NCI-H1092 treated with DMSO at 0.1 percent for 48 hours (cell line): ENCODE measurements around the gene CFAP74.

Source experiments
- DNase-seq: peaks from one replicate; lab custom pipeline; 2025; lab: John Stamatoyannopoulos, UW

The CFAP74 gene

DNA sequence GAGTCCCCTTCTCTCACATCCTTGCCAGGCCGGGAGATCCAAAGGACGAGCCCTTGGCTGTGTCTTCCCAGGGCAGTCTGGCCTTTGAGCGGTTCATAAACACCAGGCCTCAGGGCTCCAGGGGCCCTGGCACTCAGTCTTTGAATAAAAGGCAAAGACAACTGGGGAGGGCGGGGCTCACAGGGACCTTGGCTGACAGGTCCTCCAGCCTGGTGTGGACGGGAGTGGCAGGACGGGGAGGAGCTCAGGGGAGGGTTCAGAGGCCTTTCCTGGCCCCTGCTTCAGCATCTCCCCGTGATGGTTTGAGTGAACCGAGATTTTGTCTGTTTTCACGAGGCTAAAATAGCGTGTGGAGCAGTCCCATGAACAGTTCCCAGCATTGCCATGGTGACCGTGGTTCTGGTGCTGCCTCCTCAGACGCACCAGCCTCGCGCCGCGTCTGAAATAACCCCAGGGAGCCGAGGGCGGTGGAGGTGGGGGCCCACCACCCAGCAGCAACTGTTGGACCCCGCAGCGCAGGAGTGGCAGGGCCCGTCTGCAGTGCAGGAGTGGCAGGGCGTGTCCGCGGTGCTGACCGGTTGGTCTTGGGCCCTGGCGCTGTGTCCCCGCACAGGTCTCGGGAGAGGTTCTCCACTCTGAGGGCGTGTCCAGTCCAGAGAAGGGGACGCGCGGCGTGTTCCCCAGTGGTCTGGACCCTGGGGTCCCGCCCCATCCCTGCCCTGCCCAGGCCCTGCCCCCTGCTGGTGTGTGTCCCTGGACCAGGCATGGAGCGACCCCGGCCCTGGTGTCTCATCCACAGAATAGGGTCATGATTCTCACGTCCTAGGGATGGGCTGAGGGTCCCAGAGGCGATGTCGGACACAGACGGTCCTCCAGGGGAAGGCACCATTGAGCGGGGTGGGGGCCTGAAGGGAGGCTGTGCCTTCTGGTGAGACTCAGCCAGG is 39.5 kb upstream of the CFAP74 start:
- no peak for DNase-seq

DNA sequence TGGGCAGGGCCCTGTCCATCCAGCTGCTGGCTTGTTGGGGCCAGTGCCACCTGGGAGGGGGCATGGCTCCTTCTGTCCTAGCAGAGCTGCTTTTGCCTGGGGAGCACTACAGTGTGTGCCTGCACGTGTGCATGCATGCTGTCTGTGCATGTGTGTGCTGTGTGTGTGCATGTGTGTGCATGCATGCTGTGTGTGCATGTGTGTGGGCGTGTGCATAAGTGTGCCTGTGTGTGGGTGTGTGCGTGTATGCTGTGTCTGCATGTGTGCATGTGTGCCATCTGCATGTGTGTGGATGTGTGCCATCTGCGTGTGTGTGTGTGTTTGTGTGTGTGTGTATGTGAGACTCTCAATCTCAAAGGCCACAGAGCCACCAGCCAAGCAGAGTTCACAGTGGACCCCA is 38.3 kb upstream of the CFAP74 start:
- no peak for DNase-seq

DNA sequence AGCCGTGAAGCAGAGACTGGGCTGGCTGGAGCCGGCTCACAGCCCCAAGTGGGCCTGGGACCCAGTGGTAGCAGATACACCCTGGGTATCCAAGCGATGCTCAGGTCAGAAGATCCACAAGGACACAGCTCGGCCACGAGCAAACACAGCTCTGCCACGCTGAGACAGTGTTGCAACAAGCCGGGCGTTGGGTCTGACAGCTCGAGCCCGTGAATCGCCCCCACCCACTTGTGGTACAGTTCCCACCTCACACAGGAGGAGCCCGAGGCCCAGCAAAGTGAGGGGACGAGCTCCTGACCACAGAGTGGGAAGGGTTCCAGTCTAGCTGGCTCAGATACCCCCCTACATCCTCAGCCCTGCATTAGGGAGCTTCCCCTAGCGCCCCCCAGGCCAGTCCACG is 37.7 kb upstream of the CFAP74 start:
- no peak for DNase-seq

DNA sequence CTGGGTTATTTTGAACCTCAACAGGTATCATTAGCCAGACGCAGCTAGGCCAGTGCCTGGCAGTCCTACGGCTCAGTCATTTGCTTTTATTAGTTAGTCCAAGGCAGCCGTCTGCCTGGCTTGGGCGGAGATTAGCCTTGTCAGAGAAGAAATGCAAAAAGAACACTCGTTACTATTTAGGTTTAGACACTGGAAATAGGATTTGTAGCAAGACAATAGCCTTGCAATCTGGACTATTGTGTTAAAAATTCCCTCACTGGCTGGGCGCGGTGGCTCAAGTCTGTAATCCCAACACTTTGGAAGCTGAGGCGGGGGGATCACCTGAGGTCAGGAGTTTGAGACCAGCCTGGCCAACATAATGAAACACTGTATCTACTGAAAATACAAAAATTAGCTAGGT is 35.7 kb upstream of the CFAP74 start:
- no peak for DNase-seq

DNA sequence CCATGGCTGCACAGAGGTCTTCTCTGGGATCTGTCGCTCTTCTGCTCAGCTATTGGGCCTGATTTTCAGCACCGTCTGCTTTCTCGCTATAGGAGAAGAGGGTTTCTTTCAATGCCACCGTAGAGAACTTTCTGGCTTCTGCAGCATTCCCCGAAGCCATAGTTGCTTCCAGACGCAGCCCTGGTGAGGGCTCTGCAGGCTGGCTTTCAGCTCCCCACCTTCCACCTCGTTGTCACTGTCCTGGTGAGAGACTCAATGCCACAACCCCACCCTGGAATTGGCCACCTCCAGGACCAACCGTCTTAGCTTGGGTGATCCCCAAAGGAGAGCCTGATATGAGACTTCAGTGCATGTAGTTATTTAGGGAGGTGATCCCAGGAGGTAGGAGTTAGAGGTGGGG is 34.6 kb upstream of the CFAP74 start:
- DNase-seq: no peak

DNA sequence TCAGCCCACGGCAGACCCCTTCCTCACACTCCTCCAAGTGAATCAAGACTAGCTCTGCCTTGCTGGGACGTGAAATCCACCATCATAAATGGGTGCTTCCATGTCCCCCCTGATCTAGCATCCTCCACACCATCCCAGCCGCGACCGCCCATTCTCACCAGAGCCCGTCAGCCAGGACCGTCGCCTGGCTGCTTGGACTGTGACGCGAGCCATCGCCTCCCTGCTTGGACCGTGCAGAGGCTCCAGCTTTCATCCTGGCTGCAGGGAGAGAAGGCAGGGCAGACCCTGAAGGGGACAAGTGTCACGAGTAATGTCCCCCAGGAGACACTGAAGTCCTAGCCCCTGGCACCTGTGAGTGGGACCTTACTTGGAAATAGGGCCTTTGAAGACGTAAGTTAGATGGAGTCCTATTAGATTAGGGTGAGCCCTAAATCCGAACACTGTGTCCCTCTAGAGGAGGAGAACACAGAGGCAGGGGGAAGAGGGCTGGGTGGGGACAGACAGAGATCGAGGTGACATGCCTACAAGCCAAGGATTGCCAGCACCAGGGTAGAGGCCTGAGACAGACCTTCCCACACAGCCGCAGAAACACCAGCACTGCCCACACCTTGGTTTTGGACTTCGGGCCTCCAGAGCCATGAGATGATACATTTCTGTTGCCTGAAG is 33.9 kb upstream of the CFAP74 start:
- DNase-seq: no peak

DNA sequence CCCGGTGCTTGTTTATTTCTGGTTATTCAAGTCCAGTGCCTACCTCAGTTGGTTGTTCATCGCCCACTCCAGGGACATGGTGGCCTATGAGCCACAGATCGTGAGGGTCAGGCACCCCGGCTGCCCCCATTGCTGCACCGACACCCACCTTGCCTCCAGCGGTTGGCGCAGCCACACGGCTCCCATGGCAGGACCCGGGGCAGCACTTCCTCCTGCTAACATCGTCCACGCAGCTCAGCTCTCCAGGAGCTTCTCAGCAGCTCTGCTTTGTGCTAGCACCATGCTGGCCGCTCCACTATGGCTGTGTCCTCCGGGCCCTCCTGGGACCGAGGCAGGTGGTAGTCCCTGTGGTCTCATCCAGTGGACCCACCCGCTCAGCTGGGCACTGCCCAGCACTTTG is 32.7 kb upstream of the CFAP74 start:
- no peak for DNase-seq

DNA sequence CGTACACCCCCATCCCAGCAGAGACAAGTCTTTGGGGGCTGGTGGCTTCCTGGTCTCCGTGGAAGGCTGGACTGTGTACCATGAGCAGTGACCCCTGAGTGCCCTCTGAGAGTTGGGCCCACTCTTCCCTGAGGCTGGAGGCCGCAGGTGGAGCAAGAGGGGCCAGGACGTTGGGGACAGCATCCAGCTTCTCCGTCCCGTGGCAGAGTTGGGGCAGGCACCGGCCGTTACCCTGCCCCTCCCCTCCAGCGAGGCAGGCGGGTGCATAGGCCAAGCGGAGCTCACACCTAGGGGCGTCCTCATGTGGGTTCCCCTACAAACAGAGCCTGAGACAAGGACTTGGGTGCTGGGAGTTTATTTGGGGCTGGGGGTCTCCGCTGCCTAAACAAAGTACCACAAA is 29.6 kb upstream of the CFAP74 start:
- no peak for DNase-seq

DNA sequence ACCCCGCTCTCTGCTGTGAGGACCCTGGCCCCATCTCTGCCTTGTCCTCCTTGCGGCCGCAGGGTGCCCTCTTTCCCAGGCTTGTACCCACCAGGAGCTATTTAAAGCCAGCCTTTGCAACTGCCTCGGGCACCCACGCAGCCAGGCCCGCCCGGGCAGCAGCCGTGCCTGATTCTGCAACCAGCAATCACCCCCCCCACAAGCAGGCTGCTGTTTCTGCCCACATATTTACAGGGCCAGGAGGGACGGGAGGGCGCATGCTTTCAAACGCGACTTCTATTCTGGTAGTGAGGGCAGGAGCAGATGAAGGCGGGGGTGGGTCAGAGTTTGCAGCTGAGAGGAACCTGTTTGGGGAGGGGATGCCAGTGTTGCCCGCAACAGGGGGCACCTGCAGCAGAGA is 29.2 kb upstream of the CFAP74 start:
- DNase-seq: no peak

DNA sequence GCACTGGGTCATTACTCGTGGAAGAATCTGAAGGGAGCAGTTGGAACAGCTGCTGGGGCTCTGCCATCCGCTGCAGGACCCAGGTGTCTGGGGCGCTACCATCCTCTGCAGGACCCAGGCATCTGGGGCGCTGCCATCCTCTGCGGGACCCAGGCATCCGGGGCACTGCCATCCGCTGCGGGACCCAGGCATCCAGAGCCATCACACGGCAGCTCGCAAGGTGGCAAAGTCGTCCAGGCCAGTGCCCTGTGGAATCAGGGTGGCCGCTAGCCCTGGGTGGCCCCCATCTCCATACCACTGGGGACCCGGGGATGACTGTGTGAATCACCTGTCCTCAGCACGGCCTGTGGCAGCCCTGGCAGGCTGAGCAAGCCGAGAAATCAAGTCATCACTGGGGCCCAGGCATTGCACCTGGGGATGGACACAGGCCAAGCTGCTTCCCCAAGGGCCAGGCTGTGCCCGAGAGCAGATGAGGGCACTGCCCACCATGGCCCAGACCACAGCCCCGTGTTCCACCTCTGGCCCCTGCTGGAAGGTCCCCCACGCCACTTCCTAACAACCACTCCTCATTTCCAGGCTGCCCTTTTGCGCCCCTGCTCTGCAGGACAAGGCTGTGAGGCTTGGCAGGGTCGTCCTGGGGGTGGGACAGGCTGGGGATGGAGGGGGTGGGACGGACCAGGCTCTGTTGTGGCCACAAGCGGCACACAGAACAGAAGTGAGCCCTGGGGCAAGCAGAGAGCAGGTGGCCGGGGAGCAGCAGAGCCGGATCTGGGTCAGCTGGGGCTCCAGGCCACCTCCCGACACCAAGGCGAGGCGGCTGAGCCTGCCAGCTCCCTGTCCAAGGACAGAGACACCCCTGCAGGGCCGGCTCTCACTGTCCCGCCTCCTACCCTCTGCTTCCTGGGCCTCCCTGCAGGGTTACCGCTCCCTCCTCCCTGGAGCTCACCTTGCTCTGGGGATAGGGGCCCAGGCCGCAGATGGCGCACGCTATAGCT is 28.3 kb upstream of the CFAP74 start:
- no peak for DNase-seq

DNA sequence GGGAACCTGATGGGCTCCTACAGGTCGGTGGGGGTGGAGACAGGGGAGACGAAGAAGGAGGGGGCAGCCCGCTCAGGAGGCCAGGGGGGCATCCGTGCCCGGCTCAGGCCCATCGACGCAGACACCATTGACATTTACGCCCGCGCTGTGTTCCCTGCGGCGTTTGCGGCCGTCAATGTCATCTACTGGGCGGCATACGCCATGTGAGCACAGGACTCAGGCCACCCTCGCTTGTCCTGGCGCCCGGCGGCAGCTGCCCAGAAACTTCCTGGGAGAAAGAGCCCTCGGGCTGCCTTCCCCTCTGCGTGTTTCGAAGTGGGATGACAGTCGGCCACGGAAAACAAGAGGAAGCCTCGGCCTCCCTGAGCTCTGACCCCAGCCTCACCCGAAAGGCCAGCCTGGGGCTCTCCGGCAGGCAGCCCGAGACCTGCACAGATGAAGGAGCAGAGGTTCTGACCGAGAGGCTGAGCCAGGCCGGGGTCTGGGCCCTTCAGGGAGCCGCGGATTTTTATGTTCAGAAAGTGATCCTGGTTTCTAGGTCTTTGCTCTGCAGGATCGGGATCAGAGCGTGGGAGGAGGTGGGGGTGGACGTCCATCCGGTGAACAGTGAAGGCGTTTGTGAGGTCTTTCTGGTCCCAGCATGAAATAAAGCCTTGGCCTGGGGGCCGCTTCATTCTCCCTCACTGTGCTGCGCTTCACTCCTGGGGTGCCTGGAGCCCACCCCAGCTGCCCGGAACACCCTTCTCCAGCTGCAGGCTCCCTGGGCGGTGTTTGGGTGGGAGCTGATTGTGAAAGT is 26.7 kb upstream of the CFAP74 start:
- DNase-seq: no peak

DNA sequence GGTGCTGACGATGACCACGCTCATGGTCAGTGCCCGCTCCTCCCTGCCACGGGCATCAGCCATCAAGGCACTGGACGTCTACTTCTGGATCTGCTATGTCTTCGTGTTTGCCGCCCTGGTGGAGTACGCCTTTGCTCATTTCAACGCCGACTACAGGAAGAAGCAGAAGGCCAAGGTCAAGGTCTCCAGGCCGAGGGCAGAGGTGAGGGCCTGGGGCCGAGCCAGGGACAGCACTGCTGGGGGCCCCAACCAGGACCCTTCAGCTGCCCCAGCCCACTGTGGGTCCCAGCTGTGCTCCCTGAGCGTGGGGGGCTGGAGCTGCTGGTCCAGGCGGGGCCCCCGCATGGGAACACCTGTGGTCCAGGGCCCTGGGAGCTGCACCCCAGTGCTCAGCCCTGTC is 26.0 kb upstream of the CFAP74 start:
- no peak for DNase-seq

DNA sequence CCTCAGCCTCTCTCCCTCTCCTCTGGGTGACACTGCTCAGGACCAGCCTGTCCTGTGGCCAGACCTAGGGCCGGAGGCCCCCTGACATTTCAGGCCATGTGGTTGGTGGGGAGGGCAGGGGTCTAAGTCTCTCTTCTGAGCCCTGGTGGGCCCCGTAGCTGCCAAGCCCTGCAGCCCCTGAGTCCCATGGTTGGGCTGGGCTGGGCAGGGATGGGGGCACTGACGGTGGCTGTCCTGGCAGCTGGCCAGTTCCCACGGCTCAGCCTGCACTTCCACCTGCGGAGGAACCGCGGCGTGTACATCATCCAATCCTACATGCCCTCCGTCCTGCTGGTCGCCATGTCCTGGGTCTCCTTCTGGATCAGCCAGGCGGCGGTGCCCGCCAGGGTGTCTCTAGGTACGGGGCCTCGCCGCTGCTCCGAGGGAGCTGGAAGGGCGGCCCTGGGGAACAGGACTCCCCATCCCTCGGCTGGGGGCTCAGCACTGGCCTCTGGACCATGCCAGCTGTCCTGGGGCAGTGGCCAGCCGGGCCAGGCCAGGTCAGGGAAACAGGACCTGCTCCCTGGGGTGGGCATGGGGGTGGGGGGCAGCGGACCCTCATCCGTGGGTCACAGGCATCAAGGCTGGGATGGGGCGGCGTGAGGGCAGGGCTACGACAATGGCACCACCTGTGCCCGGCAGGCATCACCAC is 25.4 kb upstream of the CFAP74 start:
- DNase-seq: no peak

DNA sequence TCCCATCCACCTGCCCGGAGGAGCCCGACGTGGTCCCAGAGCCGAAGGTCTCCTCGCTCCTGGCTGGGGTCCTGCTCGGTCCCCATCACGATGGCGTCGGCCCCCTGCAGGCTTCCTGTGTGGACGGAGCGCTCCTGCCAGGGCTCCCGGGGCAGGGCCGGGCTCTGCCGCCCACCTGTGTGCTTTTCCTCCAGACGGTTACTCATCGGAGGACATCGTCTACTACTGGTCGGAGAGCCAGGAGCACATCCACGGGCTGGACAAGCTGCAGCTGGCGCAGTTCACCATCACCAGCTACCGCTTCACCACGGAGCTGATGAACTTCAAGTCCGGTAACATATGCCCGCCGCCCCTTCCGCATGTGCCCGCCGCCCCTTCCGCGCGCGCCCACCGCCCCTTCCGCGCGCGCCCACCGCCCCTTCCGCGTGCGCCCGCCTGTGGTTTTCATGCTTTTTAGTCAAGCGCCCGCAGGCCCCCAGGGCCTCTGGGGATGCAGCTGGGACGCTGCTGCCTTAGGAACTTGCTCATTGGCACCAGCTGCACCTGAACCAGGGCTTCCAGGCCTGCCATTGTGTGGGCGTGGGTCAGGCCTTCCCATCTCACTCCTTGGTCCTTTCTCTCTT is 24.5 kb upstream of the CFAP74 start:
- DNase-seq: no peak

DNA sequence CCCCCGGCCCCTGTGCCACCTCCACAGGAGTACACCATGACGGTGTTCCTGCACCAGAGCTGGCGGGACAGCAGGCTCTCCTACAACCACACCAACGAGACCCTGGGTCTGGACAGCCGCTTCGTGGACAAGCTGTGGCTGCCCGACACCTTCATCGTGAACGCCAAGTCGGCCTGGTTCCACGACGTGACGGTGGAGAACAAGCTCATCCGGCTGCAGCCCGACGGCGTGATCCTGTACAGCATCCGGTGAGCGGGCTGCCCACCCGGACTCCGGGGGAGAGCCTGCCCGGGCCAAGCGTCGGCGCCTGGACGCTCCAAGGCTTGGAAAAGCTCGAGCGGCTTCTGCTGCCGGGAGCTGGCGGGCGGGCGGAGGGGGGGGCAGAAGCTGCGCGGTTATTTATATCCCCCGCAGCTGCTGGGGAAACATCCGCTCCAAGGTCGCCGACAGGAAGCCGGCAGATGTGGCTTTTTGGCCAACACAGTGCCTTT is 21.9 kb upstream of the CFAP74 start:
- DNase-seq: no peak

DNA sequence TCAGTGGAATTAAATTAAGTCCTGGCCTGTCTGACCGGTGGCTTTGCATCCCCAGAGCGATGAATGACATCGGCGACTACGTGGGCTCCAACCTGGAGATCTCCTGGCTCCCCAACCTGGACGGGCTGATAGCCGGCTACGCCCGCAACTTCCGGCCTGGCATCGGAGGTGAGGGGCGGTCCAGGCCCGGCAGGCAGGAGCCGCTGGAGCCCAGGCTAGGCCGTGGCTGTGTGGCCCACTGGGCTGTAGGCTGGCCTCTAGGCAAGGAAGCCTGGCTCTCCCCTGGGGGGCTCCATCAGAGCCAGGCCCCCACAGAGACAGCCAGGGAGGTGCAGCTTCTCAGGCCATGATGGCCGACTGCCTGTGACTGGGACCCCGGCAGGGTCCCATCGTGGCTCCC is 21.3 kb upstream of the CFAP74 start:
- no peak for DNase-seq

DNA sequence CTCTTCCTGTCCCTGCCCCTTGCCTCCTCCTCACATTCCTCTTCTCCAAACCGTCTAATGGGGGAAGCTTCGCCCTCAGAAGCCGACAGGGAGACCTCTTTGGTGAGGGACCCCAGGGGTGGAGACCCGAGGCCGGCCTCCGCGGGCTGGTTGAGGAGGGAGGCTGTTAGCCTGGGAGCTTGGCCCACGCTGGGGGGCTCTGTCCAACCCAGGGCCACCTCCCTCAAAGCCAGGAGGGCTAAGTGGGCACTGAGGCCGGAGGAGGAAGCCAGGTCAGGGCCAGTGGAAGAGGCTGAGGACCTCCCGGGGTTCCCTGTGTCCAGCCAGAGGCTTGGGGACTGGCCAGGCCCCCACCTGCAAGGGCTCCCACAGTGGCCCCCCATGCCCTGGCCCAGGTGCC is 20.9 kb upstream of the CFAP74 start:
- no peak for DNase-seq

DNA sequence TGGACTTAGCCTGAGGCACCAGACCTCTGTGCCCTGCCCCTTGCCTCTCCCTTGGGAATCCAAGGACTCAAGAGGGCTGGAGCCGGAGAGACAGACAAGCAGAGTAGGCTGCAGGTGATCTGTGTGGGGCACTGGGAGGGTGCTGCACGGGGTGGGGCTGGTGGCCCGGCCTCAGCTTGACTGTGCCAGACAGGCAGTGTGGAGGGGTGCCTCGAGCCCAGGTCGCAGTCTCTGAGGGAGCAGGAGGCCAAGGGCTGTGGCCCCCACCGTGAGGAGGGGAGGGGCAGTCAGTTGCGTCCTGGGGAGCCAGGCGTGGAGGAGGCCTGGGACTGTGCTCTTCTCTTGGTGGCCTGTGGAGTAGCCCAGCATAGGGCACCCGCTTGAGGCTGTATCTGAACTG is 19.6 kb upstream of the CFAP74 start:
- DNase-seq: no peak

DNA sequence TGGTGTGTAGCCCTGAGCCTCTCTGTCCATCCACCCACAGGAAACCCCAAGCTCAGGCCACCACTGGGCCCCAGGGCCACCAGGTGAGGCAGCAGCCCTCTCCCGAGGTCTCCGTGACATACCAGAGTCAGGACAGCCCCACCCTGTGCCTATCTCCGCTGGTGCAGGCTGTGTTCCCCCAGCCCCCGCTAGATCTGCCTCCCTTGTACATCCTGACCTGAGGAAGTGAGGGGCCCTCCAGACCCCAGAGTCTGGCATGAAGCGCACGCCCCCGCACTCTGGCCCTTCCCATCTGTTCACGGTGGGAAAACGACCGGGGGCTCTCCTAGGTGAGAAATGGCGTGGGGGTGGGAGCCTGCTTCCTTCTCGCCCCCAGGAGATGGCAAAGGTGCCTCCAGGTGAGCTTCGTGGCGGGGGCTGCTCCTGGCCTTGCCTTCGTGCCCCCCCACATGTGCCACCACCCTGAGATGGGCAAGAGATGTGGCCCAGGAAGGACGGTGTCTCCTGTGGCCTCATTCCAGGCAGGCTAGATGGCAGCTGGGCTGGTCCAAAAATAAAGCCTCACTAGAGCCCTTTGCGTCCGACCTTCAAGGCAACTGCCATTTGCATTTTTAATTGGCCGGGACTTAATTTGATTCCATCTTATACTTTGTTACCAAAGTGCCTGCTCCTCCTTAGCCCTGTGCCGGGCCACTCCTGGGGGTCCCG is 18.6 kb upstream of the CFAP74 start:
- no peak for DNase-seq

DNA sequence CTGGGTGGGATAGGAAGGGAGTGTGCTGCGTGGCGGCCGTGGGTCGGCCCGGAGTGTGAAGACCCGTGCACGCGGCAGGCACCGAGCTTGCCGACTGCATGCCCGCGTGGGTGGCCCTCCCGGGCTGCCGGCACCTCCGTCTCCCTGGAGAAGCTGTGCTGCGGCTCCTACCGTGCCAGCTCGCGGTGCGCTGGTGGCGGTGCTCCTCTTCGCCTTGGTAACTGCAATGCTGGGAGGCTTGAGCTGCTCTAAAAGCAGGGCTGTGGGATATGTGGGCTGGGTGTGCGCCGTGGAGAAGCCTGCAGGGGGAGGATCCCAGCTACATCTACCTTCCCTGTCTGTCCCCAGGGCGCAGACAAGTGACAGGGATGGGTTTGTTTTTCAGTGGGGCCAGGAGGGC is 18.0 kb upstream of the CFAP74 start:
- DNase-seq: no peak
